ENCODE data around the gene CPT1A.

DNA sequence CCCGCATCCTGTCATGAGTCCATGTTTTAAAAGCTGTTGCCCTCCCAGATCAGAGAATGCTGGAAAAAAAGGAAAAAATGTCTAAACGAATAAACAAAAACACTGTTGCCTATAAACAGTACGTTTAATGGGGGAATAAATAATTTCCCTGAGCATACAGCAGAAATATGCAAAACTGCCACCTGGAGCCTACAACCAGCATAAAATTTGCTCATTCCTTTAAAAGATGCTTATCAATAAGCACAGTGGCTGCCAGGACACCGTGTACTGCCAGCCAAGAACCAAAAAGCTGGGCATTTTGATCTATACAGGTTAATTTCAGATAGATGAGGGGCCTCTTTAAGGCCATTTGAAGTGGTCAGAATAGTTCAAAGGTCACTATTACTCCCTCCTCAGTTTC is 5.7 kb upstream of the CPT1A start:
- no peak for TF ChIP-seq CTCF (IDR thresholded peaks at IDR 0.05)
- TF ChIP-seq POLR2A (IDR thresholded peaks at IDR 0.05), result no peak
- TF ChIP-seq EP300 (IDR thresholded peaks at IDR 0.05), result no peak

Data from ovary (tissue), 3 donors.